ENCODE results near the gene RCE1. TPM values are rescaled to one million over a fixed set of nuclear protein-coding genes. Genes with fewer than 3 reads are reported as not detected.

RCE1 gene
- total RNA-seq, 2 donors from 2014 or later: 22.2 to 38.0 TPM

GRCh38 chr11:66851698-66852465 lies 8.6 kb downstream of the RCE1 start:
- ATAC-seq: no peak
- H3K36me3 Mint-ChIP-seq: no peaks in the 10 kb centered on the region
- DNase-seq (ENCODE audit: low spot score in 2 of 2): no peak
- peak overlapping the region; percentile 16 to 44 for H3K27ac Mint-ChIP-seq
- no peaks in the 10 kb centered on the region for H3K9me3 Mint-ChIP-seq

DNA sequence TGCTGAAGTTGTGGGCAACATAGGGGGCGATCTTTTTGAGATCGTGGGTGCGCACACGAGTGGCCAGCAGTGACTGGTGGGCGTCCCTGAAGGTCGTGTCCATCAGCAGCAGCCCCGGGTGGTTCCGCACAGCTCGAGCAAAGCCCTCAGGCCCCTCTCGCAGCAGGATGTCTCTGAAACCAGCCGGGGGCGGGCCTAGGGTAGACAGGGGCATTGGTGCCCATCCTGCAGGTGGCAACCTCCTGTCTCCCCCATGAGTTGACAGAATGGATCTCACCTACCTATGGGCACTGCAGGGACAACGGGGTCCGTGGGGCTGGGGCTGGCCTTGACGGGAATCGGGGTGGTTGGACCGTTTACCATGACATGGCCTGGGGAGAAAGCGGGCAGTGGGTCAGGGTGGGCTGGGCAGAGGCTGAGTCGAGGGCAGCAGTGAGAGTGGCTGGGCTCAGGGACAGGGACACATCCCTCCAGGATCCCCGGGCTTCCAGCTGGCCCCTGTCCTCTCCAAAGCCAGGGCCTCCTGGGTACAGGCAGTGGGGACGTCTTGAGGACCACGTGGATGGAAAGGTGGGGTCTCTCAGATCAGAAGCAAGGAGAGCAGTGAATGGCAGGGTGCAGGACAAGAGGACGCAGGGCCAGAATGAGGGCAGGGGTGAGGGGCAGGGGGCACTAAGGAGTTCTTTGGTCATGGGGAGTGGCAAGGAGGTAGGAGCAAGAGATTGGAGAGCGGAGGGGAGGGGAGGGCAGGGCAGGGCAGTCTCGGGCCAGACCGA lies 9.4 kb downstream of the RCE1 start:
- no peak for ATAC-seq
- Mint-ChIP-seq H3K9me3 (no peaks in the 10 kb centered on the region), H3K27ac (peak overlapping the region in 1 of 2 donors; percentile 16), H3K36me3 (no peaks in the 10 kb centered on the region)
- DNase-seq (ENCODE audit: low spot score in 2 of 2): peak in 1 of 2 donors; percentile 52

GRCh38 chr11:66853242-66854229 lies 10.3 kb downstream of the RCE1 start:
- Mint-ChIP-seq H3K9me3 (no peaks in the 10 kb centered on the region), H3K36me3 (no peaks in the 10 kb centered on the region), H3K27ac (peak overlapping the region in 1 of 2 donors; percentile 9)
- DNase-seq (ENCODE audit: low spot score in 2 of 2) (peak in 1 of 2 donors; percentile 54), ATAC-seq (no peak)

DNA sequence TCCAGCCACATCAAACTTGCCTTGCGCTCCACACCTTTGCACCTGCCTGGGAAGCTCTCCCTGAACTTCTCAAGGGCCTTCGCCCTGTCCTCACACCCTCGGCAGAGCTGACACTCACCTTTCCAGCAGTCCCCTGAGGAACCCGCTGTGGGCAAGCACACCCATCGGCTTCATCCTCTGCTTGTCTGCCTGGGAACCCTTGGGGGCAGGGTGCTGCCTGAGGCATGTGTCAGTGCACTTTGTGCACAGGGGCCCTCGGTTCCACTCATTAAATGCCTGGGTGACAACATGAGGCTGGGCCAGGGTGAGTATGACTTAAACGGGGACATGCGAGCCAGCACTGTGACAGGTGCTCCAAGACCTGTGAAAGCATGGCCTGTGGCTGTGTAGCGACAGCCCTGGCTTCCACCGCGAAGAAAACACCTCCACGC lies 11.0 kb downstream of the RCE1 start:
- no peak for ATAC-seq
- no peaks in the 10 kb centered on the region for H3K36me3 Mint-ChIP-seq
- no peak for DNase-seq (ENCODE audit: low spot score in 2 of 2)
- H3K9me3 Mint-ChIP-seq: no peaks in the 10 kb centered on the region
- no peak overlapping the region for H3K27ac Mint-ChIP-seq

GRCh38 chr11:66854729-66855211 lies 11.5 kb downstream of the RCE1 start:
- H3K9me3 Mint-ChIP-seq: no peaks in the 10 kb centered on the region
- ATAC-seq: no peak
- no peak overlapping the region for H3K27ac Mint-ChIP-seq
- H3K36me3 Mint-ChIP-seq: no peaks in the 10 kb centered on the region
- no peak for DNase-seq (ENCODE audit: low spot score in 2 of 2)

DNA sequence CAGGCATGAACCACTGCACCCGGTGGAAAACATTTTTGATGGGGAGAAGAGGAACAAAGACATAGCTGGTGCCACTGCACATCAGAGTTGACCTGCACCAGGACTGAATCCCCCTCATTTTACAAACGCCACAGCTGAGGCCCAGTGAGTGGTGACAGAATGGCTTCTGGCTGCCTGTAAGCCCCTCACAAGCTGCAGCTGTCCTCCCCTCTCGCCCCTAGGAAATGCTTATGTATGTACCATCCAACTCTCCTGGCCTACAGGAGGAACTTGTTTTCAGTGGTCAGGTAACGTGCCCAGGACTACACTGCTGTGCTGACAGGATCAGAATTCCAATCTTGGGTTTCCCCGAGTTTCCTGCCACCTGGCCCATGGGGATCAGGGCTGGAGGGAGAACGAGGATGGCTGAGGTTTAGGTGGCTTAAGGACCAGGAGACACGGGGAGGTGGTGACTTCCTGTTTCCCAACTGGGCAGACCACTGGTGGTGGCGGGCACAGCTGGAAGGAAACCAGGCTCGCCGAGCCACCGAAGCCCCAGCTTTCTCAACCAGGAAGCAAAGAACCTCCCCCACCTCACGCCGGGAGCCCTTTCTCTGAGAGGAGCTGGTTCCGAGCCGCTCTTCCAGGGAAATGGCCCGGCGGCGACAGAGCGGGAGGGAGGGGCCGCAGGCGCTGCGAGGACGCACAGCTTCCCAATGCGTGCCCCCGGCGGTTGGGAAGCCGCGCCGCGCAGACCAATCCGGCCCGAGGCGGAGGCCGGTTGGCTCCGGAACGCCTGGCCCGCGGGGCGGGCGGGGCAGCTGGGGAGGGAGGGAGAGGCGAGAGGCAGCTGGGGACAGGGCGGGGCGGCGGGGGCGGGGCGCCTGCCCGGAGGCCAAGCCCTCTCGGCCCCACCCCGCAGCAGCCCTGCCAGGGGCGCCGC lies 12.6 kb downstream of the RCE1 start:
- Mint-ChIP-seq H3K36me3 (no peaks in the 10 kb centered on the region), H3K9me3 (no peaks in the 10 kb centered on the region), H3K27ac (peak overlapping the region; percentile 50 to 80)
- DNase-seq (ENCODE audit: low spot score in 2 of 2) (peak; percentile 88 to 90), ATAC-seq (peak; percentile 86 to 87)

DNA sequence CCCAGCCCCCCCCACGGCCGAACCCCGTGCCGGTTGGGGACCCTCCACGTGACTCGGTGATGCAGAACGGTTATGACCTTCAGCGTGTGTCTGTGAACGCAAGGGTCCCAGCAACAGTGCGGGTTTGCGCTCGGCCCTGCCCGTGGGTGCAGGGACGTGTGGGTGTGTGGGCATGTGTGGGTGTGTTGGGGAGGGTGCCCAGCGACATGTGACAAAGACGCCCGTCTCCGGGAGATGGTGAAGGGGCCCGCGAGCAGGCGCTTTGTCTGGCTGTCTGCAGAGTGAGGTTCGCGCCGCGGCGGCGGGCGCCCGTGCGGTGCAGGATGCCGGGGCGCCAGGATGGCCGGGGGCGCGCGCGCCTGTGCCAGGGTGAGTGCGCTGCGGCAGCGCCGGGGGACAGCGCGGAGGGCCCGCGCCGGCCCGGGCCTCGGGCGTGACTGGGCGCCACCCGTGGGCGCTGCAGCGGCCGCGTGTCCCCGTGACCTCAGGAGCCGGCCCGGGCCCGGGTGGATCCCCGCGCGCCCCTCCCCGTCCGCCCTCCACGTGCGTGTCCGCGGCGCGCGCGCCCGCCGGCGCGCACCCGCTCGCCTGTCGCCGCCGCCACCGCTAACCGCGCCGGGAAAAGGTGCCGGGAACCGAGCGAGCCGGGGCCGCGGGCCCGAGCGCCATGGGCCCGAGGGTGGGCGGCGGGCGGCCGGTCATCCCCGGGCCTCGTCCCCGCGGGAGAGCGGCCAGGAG lies 13.4 kb downstream of the RCE1 start, which contains the start of gene LRFN4:
TSS of gene LRFN4 (plus strand) at position 569 of the 738 bp plus-strand sequence. CDS start 681 bp downstream, outside the sequence.
- H3K36me3 Mint-ChIP-seq: no peaks in the 10 kb centered on the region
- peak within 1 kb of the TSS; percentile 68 to 80 for H3K27ac Mint-ChIP-seq
- peak; percentile 64 to 66 for ATAC-seq
- no peaks in the 10 kb centered on the region for H3K9me3 Mint-ChIP-seq
- DNase-seq (ENCODE audit: low spot score in 2 of 2): peak in 1 of 2 donors; percentile 64

DNA sequence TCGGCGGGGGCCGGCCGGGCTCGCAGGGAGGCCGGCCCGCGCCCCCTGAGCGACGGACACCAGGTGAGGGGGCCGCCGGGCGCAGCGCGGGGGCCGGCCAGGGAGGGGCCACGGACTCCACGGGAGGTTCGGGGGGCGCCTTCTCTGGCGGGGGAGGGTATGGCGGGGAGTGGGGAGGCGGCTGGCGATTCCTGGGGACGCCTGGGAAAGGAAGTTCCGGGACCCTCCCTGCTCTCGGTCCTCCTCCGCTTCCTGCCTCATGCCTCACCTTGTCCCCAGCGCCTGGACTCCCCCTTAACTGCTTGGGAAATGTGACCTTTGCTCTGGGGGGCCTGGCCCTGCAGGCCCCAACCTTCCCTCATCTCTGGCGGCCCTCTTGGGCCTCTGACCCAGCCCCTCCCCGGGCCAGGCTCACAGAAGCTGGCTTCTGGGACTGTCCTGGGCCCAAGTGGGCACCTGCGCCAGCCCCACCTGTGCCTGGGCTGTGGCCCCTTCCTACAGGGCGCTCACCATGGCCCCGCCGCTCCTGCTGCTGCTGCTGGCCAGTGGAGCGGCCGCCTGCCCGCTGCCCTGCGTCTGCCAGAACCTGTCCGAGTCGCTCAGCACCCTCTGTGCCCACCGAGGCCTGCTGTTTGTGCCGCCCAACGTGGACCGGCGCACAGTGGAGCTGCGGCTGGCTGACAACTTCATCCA lies 14.1 kb downstream of the RCE1 start:
- ATAC-seq (no peak), DNase-seq (ENCODE audit: low spot score in 2 of 2) (no peak)
- Mint-ChIP-seq H3K9me3 (no peaks in the 10 kb centered on the region), H3K36me3 (no peaks in the 10 kb centered on the region), H3K27ac (peak overlapping the region in 1 of 2 donors; percentile 65)

- no peaks in the 10 kb centered on the region for H3K36me3 Mint-ChIP-seq
- no peak for ATAC-seq
- no peak for DNase-seq (ENCODE audit: low spot score in 2 of 2)
- H3K27ac Mint-ChIP-seq: no peak overlapping the region
- H3K9me3 Mint-ChIP-seq: no peaks in the 10 kb centered on the region
Observed at GRCh38 chr11:66857927-66858185, 14.6 kb downstream of the RCE1 start.

- DNase-seq (ENCODE audit: low spot score in 2 of 2): no peak
- no peaks in the 10 kb centered on the region for H3K36me3 Mint-ChIP-seq
- no peaks in the 10 kb centered on the region for H3K9me3 Mint-ChIP-seq
- ATAC-seq: no peak
- no peak overlapping the region for H3K27ac Mint-ChIP-seq
Observed at GRCh38 chr11:66858186-66858938, 15.1 kb downstream of the RCE1 start.

DNA sequence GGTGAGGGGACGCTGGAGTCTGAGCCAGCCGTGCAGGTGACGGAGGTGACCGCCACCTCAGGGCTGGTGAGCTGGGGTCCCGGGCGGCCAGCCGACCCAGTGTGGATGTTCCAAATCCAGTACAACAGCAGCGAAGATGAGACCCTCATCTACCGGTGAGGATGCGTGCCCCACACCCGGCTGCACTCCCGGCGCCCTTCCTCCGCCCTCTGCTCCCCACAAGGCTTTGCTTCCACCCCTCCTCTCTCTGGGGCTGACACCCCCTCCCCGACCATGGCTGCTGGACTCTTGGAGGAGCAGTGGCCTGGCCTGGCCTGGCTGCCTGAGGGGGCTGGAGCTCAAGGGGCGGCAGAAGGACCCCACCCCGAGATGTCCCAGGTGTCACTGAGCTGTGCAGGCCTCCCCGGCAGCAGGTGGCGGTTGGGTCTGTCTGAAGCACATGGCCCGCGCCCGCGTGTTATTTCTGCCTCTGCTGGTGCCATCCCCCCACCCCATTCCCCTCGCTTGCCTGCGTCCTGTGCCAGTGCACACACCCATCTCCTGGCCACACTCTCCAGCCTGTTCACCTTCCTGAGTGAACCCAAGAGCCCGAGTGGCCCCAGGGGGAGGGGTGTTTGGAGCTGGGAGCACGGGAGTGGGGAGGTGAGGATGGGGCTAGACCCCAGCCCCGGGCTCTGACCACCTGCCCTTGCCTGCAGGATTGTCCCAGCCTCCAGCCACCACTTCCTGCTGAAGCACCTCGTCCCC lies 15.9 kb downstream of the RCE1 start:
- ATAC-seq (no peak), DNase-seq (ENCODE audit: low spot score in 2 of 2) (no peak)
- Mint-ChIP-seq H3K27ac (no peak overlapping the region), H3K9me3 (no peaks in the 10 kb centered on the region), H3K36me3 (no peaks in the 10 kb centered on the region)

GRCh38 chr11:66859686-66860448 lies 16.6 kb downstream of the RCE1 start:
- Mint-ChIP-seq H3K9me3 (no peaks in the 10 kb centered on the region), H3K27ac (no peak overlapping the region), H3K36me3 (no peaks in the 10 kb centered on the region)

DNA sequence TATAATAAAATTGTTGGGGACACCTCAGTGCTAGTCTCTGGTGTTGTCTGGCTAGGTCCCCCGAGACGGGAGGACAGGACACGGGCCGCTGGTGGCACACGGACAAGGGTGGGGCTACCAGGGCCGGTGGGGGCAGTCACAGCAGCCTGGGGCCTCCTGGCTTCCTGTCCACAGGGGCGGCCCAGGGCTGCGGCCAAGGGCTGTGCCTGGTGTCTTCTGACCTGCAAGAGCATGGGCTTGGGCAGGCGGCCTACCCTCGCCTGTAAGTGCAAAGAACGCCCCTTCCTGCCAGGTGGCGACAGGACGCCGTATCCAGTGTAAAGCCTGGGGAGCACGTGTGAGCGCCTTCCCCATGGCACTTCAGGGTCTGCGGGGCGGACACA lies 17.2 kb downstream of the RCE1 start:
- DNase-seq (ENCODE audit: low spot score in 2 of 2) (no peak), ATAC-seq (no peak)
- Mint-ChIP-seq H3K27ac (no peak overlapping the region), H3K9me3 (no peaks in the 10 kb centered on the region), H3K36me3 (no peaks in the 10 kb centered on the region)

More at GRCh38 chr11:66859686-66860448, 16.6 kb downstream of the RCE1 start:
- no peak for DNase-seq (ENCODE audit: low spot score in 2 of 2)
- no peak for ATAC-seq

Data from activated naive CD4-positive, alpha-beta T cell treated with anti-CD3 and anti-CD28 coated beads, Interleukin-2, amount 50 U/mL, for 72 hours (primary cell).